ENCODE data around the gene ITGB8. TPM values are rescaled to one million over a fixed set of nuclear protein-coding genes. Genes with fewer than 3 reads are reported as not detected.

Gene ITGB8
- total and polyA plus RNA-seq, 9 of the 15 experiments (the other 6 are each of a cell fraction or from before 2014, with no cell fraction given), result under 0.01 to 0.03 (median 0.02) TPM; not detected in 6

- FAIRE-seq, result no peak
- no peak for ATAC-seq
- no peaks in the 10 kb centered on the region for H3K4me1 ChIP-seq (replicated peaks in 1 of 2; ENCODE audit: control insufficient read depth in 2 of 2, insufficient read depth in 2 of 2, low read length in 2 of 2)
- H3K9me1 ChIP-seq (ENCODE audit: control insufficient read depth, insufficient read depth, low read length), result no peaks in the 10 kb centered on the region
- H3K27ac ChIP-seq (ENCODE audit: extremely low read depth, low read depth, low read length), result no peak overlapping the region
- DNase-seq (ENCODE audit: extremely low read depth in 1 of 4, low spot score in 3 of 4), result no peak
- H2AFZ ChIP-seq (ENCODE audit: low read depth, low read length), result no peak overlapping the region
- H3K9ac ChIP-seq (ENCODE audit: insufficient read depth in 1 of 2, low read depth in 2 of 2, low read length in 2 of 2), result no peak overlapping the region
- ChIA-PET POLR2A (interaction anchor here (0.6 to 1.0 kb wide), 2 partner anchors 12 to 133 kb away, joined by 3 read pairs; no protein-coding TSS in a partner anchor), CTCF (ENCODE audit: low intra/inter-chr PET ratio) (no interaction called here)
- H3K4me2 ChIP-seq (ENCODE audit: insufficient read depth, low read length), result no peak overlapping the region
- WGBS (ENCODE audit: insufficient coverage, low coverage, missing lambda C conversion rate), result 0% methylated on average over 2 of the region's 2 CpGs
- BruUV-seq (replicated peaks), result no TSS peak
- H3K4me3 ChIP-seq, result no peak overlapping the region
- H4K20me1 ChIP-seq (replicated peaks; ENCODE audit: control insufficient read depth, insufficient read depth, low read length), result no peaks in the 10 kb centered on the region
- TF ChIP-seq ZNF124 (CRISPR knock-in tag; IDR thresholded peaks at IDR 0.05) (no peak), TGIF2 (CRISPR knock-in tag; IDR thresholded peaks at IDR 0.05) (no peak), CHCHD3 (CRISPR knock-in tag; IDR thresholded peaks at IDR 0.05) (no peak), SMARCA4 (IDR thresholded peaks at IDR 0.05) (no peak), ZBTB43 (CRISPR knock-in tag; IDR thresholded peaks at IDR 0.05) (no peak), MTF1 (CRISPR knock-in tag; IDR thresholded peaks at IDR 0.05; ENCODE audit: borderline replicate concordance) (no peak), POLR3G (IDR thresholded peaks at IDR 0.05; ENCODE audit: extremely low read depth, insufficient read length, insufficient replicate concordance) (no peak), PHF21A (IDR thresholded peaks at IDR 0.05; ENCODE audit: borderline replicate concordance, low read depth) (no peak), ILF3 (IDR thresholded peaks at IDR 0.05; ENCODE audit: borderline replicate concordance) (no peak), FOXO4 (CRISPR knock-in tag; IDR thresholded peaks at IDR 0.05) (no peak), FOXA3 (CRISPR knock-in tag; conservative IDR thresholded peaks at IDR 0.05 in 1 of 2, IDR thresholded peaks at IDR 0.05 in 1 of 2) (no peak)
- no peaks in the 10 kb centered on the region for H3K9me3 ChIP-seq (replicated peaks; ENCODE audit: control insufficient read depth, insufficient read depth, low read depth, low read length)
- in situ Hi-C loops (cut with MboI), result loop anchor here (10.0 kb wide), 1 partner anchor 699 kb away; no protein-coding TSS in a partner anchor
- no peaks in the 10 kb centered on the region for H3K79me2 ChIP-seq (ENCODE audit: control insufficient read depth, insufficient read depth, low read length)
- 0 out of 5 replicates have a peak, but pooled peaks cover 0 to 4% of the 10 kb centered on the region in 2 experiments for H3K27me3 ChIP-seq (ENCODE audit: control insufficient read depth in 2 of 2, insufficient read depth in 2 of 2, low read length in 2 of 2)
- intact Hi-C loops (cut with micrococcal nuclease), result loop anchor here (5.0 kb wide), 2 partner anchors 117 to 737 kb away; partner anchors contain the start of gene POLR1F
- H3K36me3 ChIP-seq (ENCODE audit: control insufficient read depth, insufficient read depth, low read length), result no peaks in the 10 kb centered on the region
Observed at GRCh38 chr7:20444030-20444800, 113.5 kb downstream of the ITGB8 start.
